GM23248 (cell line): ENCODE results near the gene PRPSAP1.

Experiments
- EZH2 ChIP-seq: fragments of 200-600 bp; sonication (generic); IDR thresholded peaks from 2 replicates; pipeline ENCODE4 v1.6.1; 2018; ENCODE audit warnings: antibody characterized with exemption, mild to moderate bottlenecking; ENCODE audit not compliant: insufficient read depth, poor library complexity, severe bottlenecking
- EZH2phosphoT487 ChIP-seq: fragments of 200-600 bp; sonication (generic); IDR thresholded peaks from 2 replicates; pipeline ENCODE4 v1.6.1; 2018; ENCODE audit warnings: antibody characterized with exemption, moderate library complexity, mild to moderate bottlenecking, low read depth; ENCODE audit not compliant: insufficient read depth

GRCh38 chr17:76296889-76297288 is 56.8 kb downstream of the PRPSAP1 start:
- no peak for TF ChIP-seq EZH2phosphoT487
- TF ChIP-seq EZH2 = no peak
